Urinary bladder (tissue), 4 donors: ENCODE measurements around the gene ZNF641. TPM values are rescaled to one million over a fixed set of nuclear protein-coding genes. Genes with fewer than 3 reads are reported as not detected.
A peak's percentile ranks its signal among the peaks of the same experiment; 100 is the strongest.
"Not testable (repeated sequence)": the region's sequence is repeated elsewhere in the genome, so short reads cannot be mapped to it uniquely, and the experiment has no call there.

Experiments
- DNase-seq: peaks from one replicate; pipeline ENCODE4 v3.0.0-alpha.2; 2015; ENCODE audit errors: extremely low spot score
- H3K27ac ChIP-seq: one replicate; pipeline ENCODE4 v1.5.1; 2013; ENCODE audit warnings: low read depth, mild to moderate bottlenecking, moderate library complexity
- H3K36me3 ChIP-seq: one replicate; pipeline ENCODE4 v1.6.1; 2013; ENCODE audit warnings: mild to moderate bottlenecking, moderate library complexity; ENCODE audit not compliant: insufficient read depth
- H3K4me1 ChIP-seq: one replicate; pipeline ENCODE4 v1.6.1; 2013; ENCODE audit warnings: mild to moderate bottlenecking, moderate library complexity; ENCODE audit not compliant: insufficient read depth
- H3K4me3 ChIP-seq: one replicate; pipeline ENCODE4 v1.5.1; 2013; ENCODE audit warnings: low read depth, low read length
- WGBS: extraction: QIAGEN DNeasy Blood & Tissue Kit; methylation state at CpG from one replicate; pipeline ENCODE4 v1.1.7; 2013; 5-methylcytosine and 5-hydroxymethylcytosine counted together
- polyA plus RNA-seq: library from polyadenylated mRNA; stranded (reverse); fragments of 200-250 nt; gene quantifications from one replicate; pipeline ENCODE4 v1.2.3, GENCODE V29; 2013
- total RNA-seq: library from RNA; depleted of rRNA; stranded (reverse); fragments of >200 nt; gene quantifications from one replicate; pipeline ENCODE4 v1.2.3, GENCODE V29; 2014
- donor health status: healthy with polysubstance abuse.
- donor health status: healthy.

The ZNF641 gene
- total and polyA plus RNA-seq, 2 donors: 13.4 to 43.7 TPM

GRCh38 chr12:48352157-48352760, 1.5 kb upstream of the ZNF641 start:
- no peak overlapping the region for H3K27ac ChIP-seq
- 91% methylated on average over 11 of the region's 11 CpGs for WGBS
- H3K36me3 ChIP-seq: no peaks in the 10 kb centered on the region
- DNase-seq: no peak
- H3K4me3 ChIP-seq: no peak overlapping the region
- H3K4me1 ChIP-seq: peaks cover 1% of the 10 kb centered on the region

GRCh38 chr12:48351022-48351708, 446 bp upstream of the ZNF641 start:
- Histone ChIP-seq H3K4me3 (peak overlapping the region; percentile 62), H3K36me3 (no peaks in the 10 kb centered on the region), H3K4me1 (peaks cover 1% of the 10 kb centered on the region), H3K27ac (peak overlapping the region; percentile 90)
- DNase-seq: peak; percentile 25
- WGBS: 1% methylated on average over 35 of the region's 36 CpGs

- peak overlapping the region; percentile 62 for H3K4me3 ChIP-seq
- no peaks in the 10 kb centered on the region for H3K36me3 ChIP-seq
- no peak overlapping the region for H3K27ac ChIP-seq
- no peak for DNase-seq
- 13% methylated on average over 2 of the region's 2 CpGs for WGBS
- H3K4me1 ChIP-seq: peaks cover 1% of the 10 kb centered on the region
These were observed 1.2 kb downstream of the ZNF641 start for GRCh38 chr12:48349471-48349870.

GRCh38 chr12:48342980-48343379, 7.7 kb downstream of the ZNF641 start:
- Histone ChIP-seq H3K4me1 (peaks cover 1% of the 10 kb centered on the region), H3K36me3 (no peaks in the 10 kb centered on the region), H3K27ac (no peak overlapping the region), H3K4me3 (no peak overlapping the region)
- no peak for DNase-seq
- WGBS: 96% methylated on average over 8 of the region's 8 CpGs

GRCh38 chr12:48340943-48341342, 9.8 kb downstream of the ZNF641 start:
- no peak for DNase-seq
- Histone ChIP-seq H3K36me3 (no peaks in the 10 kb centered on the region), H3K4me1 (no peaks in the 10 kb centered on the region), H3K4me3 (no peak overlapping the region), H3K27ac (no peak overlapping the region)
- 78% methylated on average over 2 of the region's 2 CpGs for WGBS

GRCh38 chr12:48339442-48340117, 11.1 kb downstream of the ZNF641 start:
- H3K4me1 ChIP-seq: no peaks in the 10 kb centered on the region
- 84% methylated on average over 3 of the region's 3 CpGs for WGBS
- no peaks in the 10 kb centered on the region for H3K36me3 ChIP-seq

GRCh38 chr12:48336564-48336963, 14.2 kb downstream of the ZNF641 start:
- Histone ChIP-seq H3K4me1 (no peaks in the 10 kb centered on the region), H3K4me3 (no peak overlapping the region), H3K27ac (no peak overlapping the region), H3K36me3 (no peaks in the 10 kb centered on the region)
- WGBS: 75% methylated on average over 4 of the region's 4 CpGs
- no peak for DNase-seq

More at GRCh38 chr12:48339442-48340117, 11.1 kb downstream of the ZNF641 start:
- Histone ChIP-seq H3K4me3 (no peak overlapping the region), H3K27ac (no peak overlapping the region)
- DNase-seq: no peak

GRCh38 chr12:48336061-48336460, 14.7 kb downstream of the ZNF641 start:
- Histone ChIP-seq H3K4me3 (no peak overlapping the region), H3K36me3 (no peaks in the 10 kb centered on the region), H3K4me1 (no peaks in the 10 kb centered on the region), H3K27ac (no peak overlapping the region)
- 69% methylated on average over 2 of the region's 2 CpGs for WGBS
- DNase-seq: no peak

GRCh38 chr12:48334808-48335207, 15.9 kb downstream of the ZNF641 start:
- Histone ChIP-seq H3K4me3 (no peak overlapping the region), H3K36me3 (no peaks in the 10 kb centered on the region), H3K4me1 (no peaks in the 10 kb centered on the region), H3K27ac (no peak overlapping the region)
- no peak for DNase-seq
- WGBS: 85% methylated on average over 5 of the region's 5 CpGs

- not testable (repeated sequence) for DNase-seq
- WGBS: 97% methylated on average over 26 of the region's 26 CpGs
These were observed 17.0 kb downstream of the ZNF641 start for GRCh38 chr12:48333680-48334079.

GRCh38 chr12:48331399-48331798, 19.3 kb downstream of the ZNF641 start:
- no peak overlapping the region for H3K4me3 ChIP-seq
- no peak for DNase-seq
- no peaks in the 10 kb centered on the region for H3K4me1 ChIP-seq
- no peak overlapping the region for H3K27ac ChIP-seq
- H3K36me3 ChIP-seq: no peaks in the 10 kb centered on the region
- WGBS: 95% methylated on average over 2 of the region's 2 CpGs

More at GRCh38 chr12:48333680-48334079, 17.0 kb downstream of the ZNF641 start:
- H3K27ac ChIP-seq, H3K4me3 ChIP-seq, H3K4me1 ChIP-seq, H3K36me3 ChIP-seq: not testable (repeated sequence)

- Histone ChIP-seq H3K36me3 (no peaks in the 10 kb centered on the region), H3K4me1 (no peaks in the 10 kb centered on the region), H3K4me3 (no peak overlapping the region), H3K27ac (no peak overlapping the region)
- no peak for DNase-seq
- 93% methylated on average over 55 of the region's 55 CpGs for whole genome bisulfite sequencing
These were observed 21.4 kb downstream of the ZNF641 start for GRCh38 chr12:48329199-48329939.

GRCh38 chr12:48316491-48316890, 34.2 kb downstream of the ZNF641 start:
- Histone ChIP-seq H3K4me1 (no peaks in the 10 kb centered on the region), H3K27ac (no peak overlapping the region), H3K36me3 (no peaks in the 10 kb centered on the region), H3K4me3 (no peak overlapping the region)
- WGBS: 85% methylated on average over 2 of the region's 2 CpGs
- DNase-seq: no peak
